Spleen (tissue), 7 donors: ENCODE results near the gene ITPR2.
"Not testable (repeated sequence)": the region's sequence is repeated elsewhere in the genome, so short reads cannot be mapped to it uniquely, and the experiment has no call there.

Experiments
- CTCF ChIP-seq, 11 experiments: fragments of 200-600 bp in 7 of 11; fragments of 450-650 bp in 4 of 11; sonication (generic) in 4 of 11; IDR thresholded peaks in 8 of 11; conservative IDR thresholded peaks in 3 of 11; 1 replicate in 7 of 11; 2 replicates in 4 of 11; pipeline versions ENCODE4 v1.4.0 to v1.8.0; 2016 to 2021; ENCODE audit warnings: antibody characterized with exemption in 11 of 11, inconsistent platforms in 4 of 11, mild to moderate bottlenecking in 1 of 11
- POLR2A ChIP-seq, 3 donors: fragments of 450-650 bp; IDR thresholded peaks; one replicate each; pipeline ENCODE4 v1.5.1; 2017; ENCODE audit warnings: antibody characterized with exemption in 3 of 3, mild to moderate bottlenecking in 1 of 3
- donor health status: DM: no; HTN: no; CAD: no; lungs with moderate emphysema.
- donor health status: DM: no; HTN: no; CAD: no.
- donor health status: DM: no; HTN: no; CAD: no.

- not testable (repeated sequence) for TF ChIP-seq POLR2A (IDR thresholded peaks at IDR 0.05); CTCF (IDR thresholded peaks at IDR 0.05 in 8 of 11, conservative IDR thresholded peaks at IDR 0.05 in 3 of 11)
These were observed 29.8 kb upstream of the ITPR2 start for GRCh38 chr12:26862787-26863186.
